ENCODE data around the gene CACNA1B. TPM values are rescaled to one million over a fixed set of nuclear protein-coding genes. Genes with fewer than 3 reads are reported as not detected.

The CACNA1B gene
- total RNA-seq, 6 donors from 2014 or later: 0.03 to 0.15 (median 0.03) TPM; not detected in 3

GRCh38 chr9:137907776-137908175 lies 30.2 kb downstream of the CACNA1B start:
- Histone ChIP-seq H3K4me1 (no peaks in the 10 kb centered on the region), H3K9me3 (no peaks in the 10 kb centered on the region), H3K27me3 (no peaks in the 10 kb centered on the region), H3K4me3 (no peak overlapping the region), H3K27ac (no peak overlapping the region), H3K36me3 (no peaks in the 10 kb centered on the region)
- 79 to 81% methylated on average over 10 of the region's 10 CpGs for WGBS, 2 donors
- ATAC-seq (ENCODE audit: low FRiP score in 2 of 2) (no peak), DNase-seq (no peak)
- TF ChIP-seq POLR2A (IDR thresholded peaks at IDR 0.05): no peak

- Histone ChIP-seq H3K4me3 (no peak overlapping the region), H3K27ac (no peak overlapping the region), H3K36me3 (no peaks in the 10 kb centered on the region), H3K9me3 (no peaks in the 10 kb centered on the region), H3K27me3 (no peaks in the 10 kb centered on the region), H3K4me1 (no peaks in the 10 kb centered on the region)
- WGBS, 2 donors: 55 to 72% methylated on average over 1 to 3 of the region's 3 CpGs
- TF ChIP-seq EP300 (IDR thresholded peaks at IDR 0.05) (no peak), POLR2A (IDR thresholded peaks at IDR 0.05) (no peak), POLR2AphosphoS5 (IDR thresholded peaks at IDR 0.05) (no peak), CTCF (IDR thresholded peaks at IDR 0.05) (no peak)
- ATAC-seq (ENCODE audit: low FRiP score in 2 of 2) (no peak), DNase-seq (no peak)
These were observed 35.1 kb downstream of the CACNA1B start for GRCh38 chr9:137912671-137913070.

GRCh38 chr9:137913132-137913531 lies 35.5 kb downstream of the CACNA1B start:
- 90 to 94% methylated on average over 7 of the region's 7 CpGs for WGBS, 2 donors
- no peak overlapping the region for H3K27ac ChIP-seq
- no peaks in the 10 kb centered on the region for H3K9me3 ChIP-seq
- H3K4me1 ChIP-seq: no peaks in the 10 kb centered on the region
- no peaks in the 10 kb centered on the region for H3K27me3 ChIP-seq
- DNase-seq (no peak), ATAC-seq (ENCODE audit: low FRiP score in 2 of 2) (no peak)
- H3K4me3 ChIP-seq: no peak overlapping the region
- TF ChIP-seq POLR2AphosphoS5 (IDR thresholded peaks at IDR 0.05) (no peak), CTCF (IDR thresholded peaks at IDR 0.05) (no peak), EP300 (IDR thresholded peaks at IDR 0.05) (no peak), POLR2A (IDR thresholded peaks at IDR 0.05) (no peak)
- no peaks in the 10 kb centered on the region for H3K36me3 ChIP-seq

- TF ChIP-seq POLR2A (IDR thresholded peaks at IDR 0.05): no peak
- no peak for TF ChIP-seq EP300 (IDR thresholded peaks at IDR 0.05)
- no peak for TF ChIP-seq CTCF (IDR thresholded peaks at IDR 0.05)
- no peak for TF ChIP-seq POLR2AphosphoS5 (IDR thresholded peaks at IDR 0.05)
- no peaks in the 10 kb centered on the region for H3K36me3 ChIP-seq
- no peaks in the 10 kb centered on the region for H3K9me3 ChIP-seq
- no peak overlapping the region for H3K4me3 ChIP-seq
- WGBS, 2 donors: 59 to 67% methylated on average over 5 of the region's 5 CpGs
- DNase-seq: no peak
- no peaks in the 10 kb centered on the region for H3K4me1 ChIP-seq
- H3K27ac ChIP-seq: no peak overlapping the region
- no peaks in the 10 kb centered on the region for H3K27me3 ChIP-seq
- no peak for ATAC-seq (ENCODE audit: low FRiP score in 2 of 2)
These were observed 36.5 kb downstream of the CACNA1B start for GRCh38 chr9:137913771-137914767.

GRCh38 chr9:137916540-137916939 lies 39.0 kb downstream of the CACNA1B start:
- Histone ChIP-seq H3K27ac (no peak overlapping the region), H3K4me3 (no peak overlapping the region)
- 67 to 71% methylated on average over 9 to 11 of the region's 11 CpGs for WGBS, 2 donors

More at GRCh38 chr9:137916540-137916939, 39.0 kb downstream of the CACNA1B start:
- DNase-seq: no peak
- Histone ChIP-seq H3K27me3 (no peaks in the 10 kb centered on the region), H3K36me3 (no peaks in the 10 kb centered on the region), H3K4me1 (no peaks in the 10 kb centered on the region), H3K9me3 (no peaks in the 10 kb centered on the region)
- no peak for TF ChIP-seq EP300 (IDR thresholded peaks at IDR 0.05)
- TF ChIP-seq POLR2A (IDR thresholded peaks at IDR 0.05): no peak
- TF ChIP-seq POLR2AphosphoS5 (IDR thresholded peaks at IDR 0.05): no peak
- TF ChIP-seq CTCF (IDR thresholded peaks at IDR 0.05): no peak
- ATAC-seq (ENCODE audit: low FRiP score in 2 of 2): peak in 1 of 2 donors; percentile 24

Data from upper lobe of left lung (tissue), 6 donors.